ENCODE results near the gene TARS1.
A peak's percentile ranks its signal among the peaks of the same experiment; 100 is the strongest.

The TARS1 gene

DNA sequence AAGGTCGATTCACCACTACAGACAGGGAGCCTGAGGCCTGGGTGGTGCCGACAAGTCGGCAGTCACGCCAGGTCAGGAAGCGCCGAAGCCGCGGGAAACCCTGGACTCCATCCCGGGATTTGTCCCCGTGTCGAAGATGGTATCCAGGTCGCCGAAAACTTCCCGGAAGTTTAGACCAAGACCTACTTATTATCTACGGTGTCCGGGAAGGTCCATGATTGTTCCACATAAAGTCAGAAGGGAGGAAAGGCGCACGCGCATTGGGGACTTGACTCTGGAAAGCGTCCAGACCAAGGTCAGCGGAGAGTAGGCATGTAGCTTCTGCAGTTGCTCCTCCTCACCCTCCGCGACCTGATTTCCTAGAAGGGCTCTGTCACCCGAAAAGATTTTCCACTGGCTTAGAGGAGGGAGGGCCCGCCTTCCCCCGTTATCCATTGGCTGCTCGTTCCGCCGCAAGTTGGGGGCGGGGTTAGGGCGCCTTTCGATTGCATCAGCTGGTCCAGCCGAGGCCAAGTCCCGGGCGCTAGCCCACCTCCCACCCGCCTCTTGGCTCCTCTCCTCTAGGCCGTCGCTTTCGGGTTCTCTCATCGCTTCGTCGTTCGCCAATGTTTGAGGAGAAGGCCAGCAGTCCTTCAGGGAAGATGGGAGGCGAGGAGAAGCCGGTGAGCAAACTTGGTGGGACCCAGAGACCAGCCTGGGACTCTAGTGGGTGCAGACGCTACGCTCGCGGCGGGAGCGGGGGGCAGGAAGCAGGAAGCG, at the start of gene TARS1:
Gene TARS1 (plus strand): TSS at position 484 of the 759 bp plus-strand sequence. CDS start 122 bp downstream, at position 606.
- Histone ChIP-seq H3K9me3 (no peaks in the 10 kb centered on the region), H3K4me3 (ENCODE audit: low read depth in 1 of 2, low read length in 1 of 2) (peak within 1 kb of the TSS; percentile 68 to 83), H3K4me1 (ENCODE audit: control insufficient read depth in 1 of 2, insufficient read depth in 1 of 2, low read depth in 1 of 2, low read length in 1 of 2) (peaks cover 21 to 34% of the 10 kb centered on the region in 2 experiments), H3K27me3 (no peaks in the 10 kb centered on the region), H3K36me3 (peaks cover 3% of the 10 kb centered on the region), H3K27ac (peak within 1 kb of the TSS; percentile 73)
- TF ChIP-seq, protein P1, sequence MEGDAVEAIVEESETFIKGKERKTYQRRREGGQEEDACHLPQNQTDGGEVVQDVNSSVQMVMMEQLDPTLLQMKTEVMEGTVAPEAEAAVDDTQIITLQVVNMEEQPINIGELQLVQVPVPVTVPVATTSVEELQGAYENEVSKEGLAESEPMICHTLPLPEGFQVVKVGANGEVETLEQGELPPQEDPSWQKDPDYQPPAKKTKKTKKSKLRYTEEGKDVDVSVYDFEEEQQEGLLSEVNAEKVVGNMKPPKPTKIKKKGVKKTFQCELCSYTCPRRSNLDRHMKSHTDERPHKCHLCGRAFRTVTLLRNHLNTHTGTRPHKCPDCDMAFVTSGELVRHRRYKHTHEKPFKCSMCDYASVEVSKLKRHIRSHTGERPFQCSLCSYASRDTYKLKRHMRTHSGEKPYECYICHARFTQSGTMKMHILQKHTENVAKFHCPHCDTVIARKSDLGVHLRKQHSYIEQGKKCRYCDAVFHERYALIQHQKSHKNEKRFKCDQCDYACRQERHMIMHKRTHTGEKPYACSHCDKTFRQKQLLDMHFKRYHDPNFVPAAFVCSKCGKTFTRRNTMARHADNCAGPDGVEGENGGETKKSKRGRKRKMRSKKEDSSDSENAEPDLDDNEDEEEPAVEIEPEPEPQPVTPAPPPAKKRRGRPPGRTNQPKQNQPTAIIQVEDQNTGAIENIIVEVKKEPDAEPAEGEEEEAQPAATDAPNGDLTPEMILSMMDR (IDR thresholded peaks at IDR 0.05) = peak; percentile 31

DNA sequence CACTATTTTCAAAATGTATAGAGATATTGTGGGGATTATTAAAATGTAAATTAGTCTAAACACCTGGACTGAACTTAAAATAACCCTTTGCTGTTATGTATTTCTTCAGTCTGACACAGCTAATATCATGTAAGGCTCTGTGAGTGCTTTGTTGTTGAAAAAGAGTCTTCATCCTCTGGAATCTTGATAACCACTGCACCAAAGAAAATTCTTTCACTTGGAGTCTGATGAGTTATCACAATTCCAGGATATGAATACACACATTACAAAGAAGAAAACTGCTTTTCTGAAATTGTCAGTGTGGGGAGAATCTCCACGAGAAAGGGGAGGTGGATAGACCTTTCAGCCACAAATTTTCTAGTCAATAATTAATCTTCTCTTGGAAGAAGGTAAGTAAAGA, 42.3 kb upstream of the TARS1 start:
- no peaks in the 10 kb centered on the region for H3K9me3 ChIP-seq
- H3K4me1 ChIP-seq (ENCODE audit: control insufficient read depth in 1 of 2, insufficient read depth in 1 of 2, low read depth in 1 of 2, low read length in 1 of 2) = no peaks in the 10 kb centered on the region
- H3K27ac ChIP-seq = no peak overlapping the region
- TF ChIP-seq, protein P1 (IDR thresholded peaks at IDR 0.05) = no peak
- no peak overlapping the region for H3K4me3 ChIP-seq (ENCODE audit: low read depth in 1 of 2, low read length in 1 of 2)
- H3K36me3 ChIP-seq = no peaks in the 10 kb centered on the region
- no peaks in the 10 kb centered on the region for H3K27me3 ChIP-seq

DNA sequence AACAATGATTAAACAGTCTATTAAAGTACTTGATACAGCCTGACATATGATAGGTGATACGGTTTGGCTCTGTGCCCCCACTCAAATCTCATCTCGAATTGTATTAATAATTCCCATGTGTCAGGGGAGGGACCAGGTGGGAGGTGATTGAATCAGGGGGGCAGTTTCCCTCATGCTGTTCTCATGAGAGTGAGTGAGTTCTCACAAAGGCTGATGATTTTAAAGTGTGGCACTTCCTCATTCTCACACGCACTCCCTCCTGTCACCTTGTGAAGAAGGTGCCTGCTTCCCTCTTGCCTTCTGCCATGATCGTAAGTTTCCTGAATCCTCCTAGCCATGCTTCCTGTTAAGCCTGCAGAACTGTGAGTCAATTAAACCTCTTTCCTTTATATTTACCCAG, 40.1 kb upstream of the TARS1 start:
- TF ChIP-seq, protein P1 (IDR thresholded peaks at IDR 0.05) = no peak
- H3K27me3 ChIP-seq = no peaks in the 10 kb centered on the region
- H3K4me1 ChIP-seq (ENCODE audit: control insufficient read depth in 1 of 2, insufficient read depth in 1 of 2, low read depth in 1 of 2, low read length in 1 of 2) = no peaks in the 10 kb centered on the region
- H3K4me3 ChIP-seq (ENCODE audit: low read depth in 1 of 2, low read length in 1 of 2) = no peak overlapping the region
- no peaks in the 10 kb centered on the region for H3K36me3 ChIP-seq
- H3K9me3 ChIP-seq = no peaks in the 10 kb centered on the region
- H3K27ac ChIP-seq = no peak overlapping the region

DNA sequence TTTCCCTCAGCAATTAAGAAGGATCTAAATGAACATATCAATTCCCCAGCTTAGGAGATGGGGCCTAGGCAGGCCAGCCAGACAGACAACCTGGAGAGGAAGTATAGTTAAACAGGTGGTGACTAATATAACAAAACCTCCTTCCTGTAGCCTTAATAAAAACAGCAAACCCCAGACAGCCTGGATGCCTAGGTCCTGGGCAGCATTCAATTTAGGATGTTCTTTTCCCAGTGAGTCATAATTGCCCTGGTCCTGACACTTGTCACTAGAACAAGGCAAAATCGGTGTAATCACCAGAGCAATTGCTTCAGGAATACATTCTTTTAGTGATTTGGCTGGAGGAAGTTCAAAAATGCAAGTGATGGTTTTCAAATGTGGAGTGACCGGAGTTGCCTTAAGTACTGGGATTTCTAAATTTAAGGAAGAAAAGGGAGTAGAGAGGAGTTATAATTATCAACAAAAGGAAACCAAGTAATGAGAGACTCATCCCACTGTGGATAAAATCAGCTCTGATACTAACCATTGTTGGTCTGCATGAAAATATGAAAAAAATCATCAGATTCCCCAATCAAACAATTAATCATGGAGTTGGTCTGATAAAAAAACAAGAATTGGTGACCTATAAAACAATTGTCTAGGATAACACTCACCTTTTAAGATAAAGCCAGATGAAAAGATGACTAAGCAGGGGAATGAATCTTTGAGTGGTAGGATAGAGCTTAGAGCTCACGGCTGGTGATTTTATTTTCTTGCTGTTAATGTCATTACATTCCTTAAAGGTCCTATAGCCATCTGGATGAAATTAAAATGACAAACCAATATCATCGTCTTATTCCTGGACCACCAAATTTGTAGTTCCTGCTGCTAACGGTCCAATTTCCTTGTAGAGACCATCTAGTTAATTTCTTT, 39.0 kb upstream of the TARS1 start:
- Histone ChIP-seq H3K27me3 (no peaks in the 10 kb centered on the region), H3K4me3 (ENCODE audit: low read depth in 1 of 2, low read length in 1 of 2) (no peak overlapping the region), H3K4me1 (ENCODE audit: control insufficient read depth in 1 of 2, insufficient read depth in 1 of 2, low read depth in 1 of 2, low read length in 1 of 2) (no peaks in the 10 kb centered on the region), H3K9me3 (no peaks in the 10 kb centered on the region), H3K36me3 (no peaks in the 10 kb centered on the region), H3K27ac (no peak overlapping the region)
- TF ChIP-seq, protein P1 (IDR thresholded peaks at IDR 0.05) = no peak

DNA sequence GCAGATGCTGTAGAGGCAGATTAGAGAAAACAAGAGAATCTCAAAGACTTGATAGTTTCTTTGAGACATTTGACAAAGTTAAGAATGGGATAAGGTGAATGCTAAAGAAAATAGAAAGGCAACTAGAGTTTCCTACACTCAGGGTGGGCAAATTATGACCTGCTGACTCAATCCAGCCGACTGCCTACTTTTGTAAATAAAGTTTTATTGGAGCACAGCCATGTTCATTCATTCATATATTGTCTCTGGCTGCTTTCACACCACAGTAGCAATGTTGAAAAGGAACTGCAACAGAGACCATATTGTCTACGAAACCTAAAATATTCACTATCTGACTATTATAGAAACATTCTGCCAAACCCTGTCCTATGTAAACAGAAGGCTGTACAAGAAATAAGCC, 37.6 kb upstream of the TARS1 start:
- no peaks in the 10 kb centered on the region for H3K4me1 ChIP-seq (ENCODE audit: control insufficient read depth in 1 of 2, insufficient read depth in 1 of 2, low read depth in 1 of 2, low read length in 1 of 2)
- H3K9me3 ChIP-seq = no peaks in the 10 kb centered on the region
- H3K27me3 ChIP-seq = no peaks in the 10 kb centered on the region
- no peak overlapping the region for H3K27ac ChIP-seq
- TF ChIP-seq, protein P1 (IDR thresholded peaks at IDR 0.05) = no peak
- no peaks in the 10 kb centered on the region for H3K36me3 ChIP-seq
- H3K4me3 ChIP-seq (ENCODE audit: low read depth in 1 of 2, low read length in 1 of 2) = no peak overlapping the region

Data from neutrophil (primary cell).